Loucy (cell line): ENCODE data around the gene GHRL.

ENCODE experiments used
- H2AFZ ChIP-seq: fragments of 200-600 bp; sonication (generic); 2 replicates; pipeline ENCODE4 v1.6.0; 2016; ENCODE audit warnings: antibody characterized with exemption, mild to moderate bottlenecking, low read length, moderate library complexity
- H3F3A ChIP-seq: fragments of 200-600 bp; 2 replicates; pipeline ENCODE4 v1.6.0; 2016; ENCODE audit warnings: antibody characterized with exemption, low read depth, mild to moderate bottlenecking
- H3K27me3 ChIP-seq: fragments of 200-600 bp; sonication (generic); 2 replicates; pipeline ENCODE4 v1.6.1; 2014; ENCODE audit warnings: low read length, mild to moderate bottlenecking; ENCODE audit not compliant: insufficient read depth, poor library complexity, severe bottlenecking
- H3K36me3 ChIP-seq: fragments of 200-600 bp; sonication (generic); 2 replicates; pipeline ENCODE4 v1.6.1; 2016; ENCODE audit warnings: low read length; ENCODE audit not compliant: insufficient read depth
- H3K4me1 ChIP-seq: fragments of 200-600 bp; sonication (generic); 2 replicates; pipeline ENCODE4 v1.5.1; 2014; ENCODE audit warnings: low read length, mild to moderate bottlenecking; ENCODE audit not compliant: insufficient read depth, poor library complexity, severe bottlenecking
- H3K4me2 ChIP-seq: fragments of 200-600 bp; sonication (generic); 2 replicates; pipeline ENCODE4 v1.6.0; 2014; ENCODE audit warnings: antibody characterized with exemption, low read length, low read depth, mild to moderate bottlenecking; ENCODE audit not compliant: poor library complexity, severe bottlenecking
- H3K4me3 ChIP-seq: fragments of 200-600 bp; sonication (generic); 2 replicates; pipeline ENCODE4 v1.5.1; 2014; ENCODE audit warnings: low read length, mild to moderate bottlenecking, mixed read lengths; ENCODE audit not compliant: poor library complexity, severe bottlenecking
- H3K79me2 ChIP-seq: fragments of 200-600 bp; sonication (generic); 2 replicates; pipeline ENCODE4 v1.6.1; 2014; ENCODE audit warnings: low read length; ENCODE audit not compliant: insufficient read depth
- H3K9ac ChIP-seq: fragments of 200-600 bp; sonication (generic); 2 replicates; pipeline ENCODE4 v1.6.0; 2014; ENCODE audit warnings: mild to moderate bottlenecking, low read depth, low read length, moderate library complexity; ENCODE audit not compliant: poor library complexity, severe bottlenecking
- H3K9me2 ChIP-seq: fragments of 200-600 bp; sonication (generic); replicated peaks from 2 replicates; pipeline ENCODE4 v1.6.1; 2016; ENCODE audit warnings: low read depth, low read length, mixed read lengths
- H3K9me3 ChIP-seq: fragments of 200-600 bp; sonication (generic); 2 replicates; pipeline ENCODE4 v1.6.1; 2014; ENCODE audit warnings: mild to moderate bottlenecking, antibody characterized with exemption, low read length, low read depth; ENCODE audit not compliant: insufficient read depth
- H4K20me1 ChIP-seq: fragments of 200-600 bp; sonication (generic); 2 replicates; pipeline ENCODE4 v1.6.0; 2014; ENCODE audit warnings: antibody characterized with exemption, low read length, mild to moderate bottlenecking; ENCODE audit not compliant: insufficient read depth, poor library complexity, severe bottlenecking
- EZH2phosphoT487 ChIP-seq: fragments of 200-600 bp; IDR thresholded peaks from 2 replicates; pipeline ENCODE4 v1.6.1; 2018; ENCODE audit warnings: antibody characterized with exemption, mild to moderate bottlenecking, moderate library complexity, borderline replicate concordance
- TF ChIP-seq, protein P1 (sequence below): fragments of 200-600 bp; sonication (generic); conservative IDR thresholded peaks from 2 replicates; pipeline ENCODE4 v1.5.1; 2014; ENCODE audit warnings: mild to moderate bottlenecking, antibody characterized with exemption, low read length

The GHRL gene

DNA sequence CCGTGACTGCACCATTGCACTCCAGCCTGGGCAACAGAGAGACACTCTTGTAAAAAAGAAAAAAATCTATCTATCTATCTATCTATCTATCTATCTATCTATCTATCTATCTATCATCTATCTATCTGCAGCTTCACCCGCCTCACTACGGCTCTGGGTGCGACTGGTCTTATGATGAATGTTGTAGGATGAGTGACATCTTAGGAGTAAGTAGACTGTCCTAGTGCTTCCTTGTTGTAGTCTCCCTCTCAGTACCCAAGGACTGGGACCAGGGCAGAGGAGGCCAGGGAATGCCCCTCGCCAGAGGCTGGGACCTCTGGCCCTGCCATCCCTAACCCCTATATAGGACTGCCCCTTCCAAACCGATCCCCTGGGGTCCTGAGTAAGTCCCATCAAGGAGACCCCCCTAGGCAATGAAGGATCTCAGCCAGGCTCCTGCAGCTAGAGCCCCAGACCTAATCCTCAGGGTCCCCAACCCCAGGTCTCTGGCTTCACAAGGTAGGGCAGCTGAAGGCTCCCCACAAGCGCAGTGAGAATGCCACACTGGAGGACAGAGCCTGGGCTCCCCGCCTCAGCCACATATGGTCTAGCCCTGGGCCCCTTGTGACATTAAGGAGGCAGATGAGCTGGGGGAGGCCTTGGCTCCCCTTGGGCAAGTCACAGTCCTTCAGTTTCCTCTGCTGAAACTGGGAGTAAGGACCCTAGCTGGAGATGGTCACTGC is 29.0 kb upstream of the GHRL start:
- H3K27me3 ChIP-seq: no peaks in the 10 kb centered on the region
- H3K4me3 ChIP-seq: no peak overlapping the region
- H2AFZ ChIP-seq: no peak overlapping the region
- no peaks in the 10 kb centered on the region for H3K9me2 ChIP-seq
- TF ChIP-seq, protein P1, sequence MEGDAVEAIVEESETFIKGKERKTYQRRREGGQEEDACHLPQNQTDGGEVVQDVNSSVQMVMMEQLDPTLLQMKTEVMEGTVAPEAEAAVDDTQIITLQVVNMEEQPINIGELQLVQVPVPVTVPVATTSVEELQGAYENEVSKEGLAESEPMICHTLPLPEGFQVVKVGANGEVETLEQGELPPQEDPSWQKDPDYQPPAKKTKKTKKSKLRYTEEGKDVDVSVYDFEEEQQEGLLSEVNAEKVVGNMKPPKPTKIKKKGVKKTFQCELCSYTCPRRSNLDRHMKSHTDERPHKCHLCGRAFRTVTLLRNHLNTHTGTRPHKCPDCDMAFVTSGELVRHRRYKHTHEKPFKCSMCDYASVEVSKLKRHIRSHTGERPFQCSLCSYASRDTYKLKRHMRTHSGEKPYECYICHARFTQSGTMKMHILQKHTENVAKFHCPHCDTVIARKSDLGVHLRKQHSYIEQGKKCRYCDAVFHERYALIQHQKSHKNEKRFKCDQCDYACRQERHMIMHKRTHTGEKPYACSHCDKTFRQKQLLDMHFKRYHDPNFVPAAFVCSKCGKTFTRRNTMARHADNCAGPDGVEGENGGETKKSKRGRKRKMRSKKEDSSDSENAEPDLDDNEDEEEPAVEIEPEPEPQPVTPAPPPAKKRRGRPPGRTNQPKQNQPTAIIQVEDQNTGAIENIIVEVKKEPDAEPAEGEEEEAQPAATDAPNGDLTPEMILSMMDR: no peak
- no peak for TF ChIP-seq EZH2phosphoT487
- H3F3A ChIP-seq: no peaks in the 10 kb centered on the region
- H3K36me3 ChIP-seq: peaks cover 12% of the 10 kb centered on the region; the same call in 1 of the 2 replicates
- H3K4me2 ChIP-seq: peak overlapping the region; percentile 90
- no peaks in the 10 kb centered on the region for H3K9me3 ChIP-seq
- H4K20me1 ChIP-seq: peaks cover 19% of the 10 kb centered on the region
- H3K79me2 ChIP-seq: peaks cover 35% of the 10 kb centered on the region
- no peak overlapping the region for H3K9ac ChIP-seq
- H3K4me1 ChIP-seq: peaks cover 8% of the 10 kb centered on the region

DNA sequence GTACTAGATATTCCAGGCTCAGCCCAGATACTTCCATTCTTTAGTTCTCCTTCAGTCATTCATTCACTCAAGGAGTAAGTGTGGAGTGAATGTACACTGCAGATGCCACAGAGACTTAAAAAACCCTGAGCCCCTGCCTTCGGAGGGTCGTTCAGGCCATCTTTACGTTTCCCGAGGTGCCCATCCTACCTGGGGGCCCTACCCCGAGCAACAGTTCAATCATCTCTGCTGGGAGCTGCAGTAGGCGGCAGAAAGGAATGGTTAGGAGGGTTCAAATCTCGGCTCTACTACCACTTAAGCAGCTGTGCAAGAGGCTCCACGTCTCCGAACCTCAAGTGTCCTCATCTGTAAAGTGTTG is 27.6 kb upstream of the GHRL start:
- Histone ChIP-seq H4K20me1 (peaks cover 19% of the 10 kb centered on the region), H3K9ac (peak overlapping the region; percentile 99), H3K4me2 (peak overlapping the region; percentile 90), H2AFZ (peak overlapping the region; percentile 76), H3K9me3 (no peaks in the 10 kb centered on the region), H3K79me2 (peaks cover 35% of the 10 kb centered on the region), H3K4me3 (peak overlapping the region; percentile 97), H3F3A (no peaks in the 10 kb centered on the region), H3K27me3 (no peaks in the 10 kb centered on the region), H3K4me1 (peaks cover 8% of the 10 kb centered on the region), H3K9me2 (no peaks in the 10 kb centered on the region), H3K36me3 (peaks cover 22% of the 10 kb centered on the region; the same call in 1 of the 2 replicates)
- TF ChIP-seq, protein P1: no peak
- no peak for TF ChIP-seq EZH2phosphoT487

DNA sequence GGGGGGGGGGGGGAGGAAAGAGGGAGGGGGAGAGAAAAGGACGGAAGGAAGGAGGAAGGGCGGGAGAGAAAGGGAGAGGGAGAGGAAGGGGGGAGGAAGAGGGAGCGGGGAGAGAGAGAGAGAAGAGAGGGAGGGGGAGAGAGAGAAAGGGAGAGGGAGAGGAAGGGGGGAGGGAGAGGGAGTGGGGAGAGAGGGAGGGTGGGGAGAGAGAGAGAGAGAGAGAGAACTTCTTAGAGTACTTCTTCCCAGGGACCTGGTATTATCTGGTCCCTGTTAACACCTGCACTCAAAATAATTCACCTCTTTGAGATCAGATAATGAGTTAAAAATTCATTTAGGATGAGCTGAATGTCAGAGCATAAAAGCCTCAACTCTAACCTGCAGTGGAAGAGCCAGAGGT is 27.1 kb upstream of the GHRL start:
- no peaks in the 10 kb centered on the region for H3K9me2 ChIP-seq
- H3K9ac ChIP-seq: peak overlapping the region; percentile 99
- TF ChIP-seq EZH2phosphoT487: no peak
- TF ChIP-seq, protein P1: no peak
- H3K4me3 ChIP-seq: peak overlapping the region; percentile 97
- peaks cover 35% of the 10 kb centered on the region for H3K79me2 ChIP-seq
- H4K20me1 ChIP-seq: peaks cover 19% of the 10 kb centered on the region
- peak overlapping the region; percentile 90 for H3K4me2 ChIP-seq
- peaks cover 25% of the 10 kb centered on the region; the same call in 1 of the 2 replicates for H3K36me3 ChIP-seq
- H3K27me3 ChIP-seq: no peaks in the 10 kb centered on the region
- no peak overlapping the region for H2AFZ ChIP-seq
- no peaks in the 10 kb centered on the region for H3K9me3 ChIP-seq
- no peaks in the 10 kb centered on the region for H3F3A ChIP-seq
- peaks cover 8% of the 10 kb centered on the region for H3K4me1 ChIP-seq
